Activated CD4-positive, alpha-beta T cell treated with anti-CD3 and anti-CD28 coated beads, Interleukin-2, amount 10 ng/mL, durations not matched to agents 7 days and 5 days (primary cell): ENCODE measurements around the gene AFF3. TPM values are rescaled to one million over a fixed set of nuclear protein-coding genes. Genes with fewer than 3 reads are reported as not detected.

Experiments
- CTCF ChIA-PET: fragments of 350-600 bp; sonication (Branson Sonifier 250); formaldehyde crosslinking; loops from one replicate; lab custom pipeline; 2021; ENCODE audit warnings: antibody characterized with exemption; lab: Charles Lee
- POLR2A ChIA-PET: fragments of 350-600 bp; sonication (Branson Sonifier 250); formaldehyde crosslinking; loops from one replicate; lab custom pipeline; 2021; ENCODE audit warnings: antibody characterized with exemption; lab: Charles Lee
- DNase-seq: peaks from one replicate; pipeline ENCODE4 v3.0.0-alpha.2; 2020
- H3K27ac Mint-ChIP-seq: one replicate; pipeline ENCODE4 v1.8.0; 2021; ENCODE audit warnings: mild to moderate bottlenecking, moderate library complexity, mixed read lengths
- H3K27me3 Mint-ChIP-seq: one replicate; pipeline ENCODE4 v1.8.0; 2021; ENCODE audit warnings: mixed read lengths
- H3K36me3 Mint-ChIP-seq: one replicate; pipeline ENCODE4 v1.8.0; 2021; ENCODE audit warnings: low read depth, mixed read lengths
- H3K4me1 Mint-ChIP-seq: one replicate; pipeline ENCODE4 v1.8.0; 2021; ENCODE audit warnings: mixed read lengths
- H3K4me3 Mint-ChIP-seq: one replicate; pipeline ENCODE4 v1.8.0; 2021; ENCODE audit warnings: mild to moderate bottlenecking, moderate library complexity, mixed read lengths
- H3K9me3 Mint-ChIP-seq: one replicate; pipeline ENCODE4 v1.8.0; 2021; ENCODE audit warnings: mixed read lengths
- total RNA-seq, 2 experiments: library from RNA; stranded (reverse); gene quantifications; one replicate each; pipeline ENCODE4 v1.2.3, GENCODE V29; 2021

Gene AFF3
- total RNA-seq, 2 experiments from 2014 or later, result 7.4 to 13.0 TPM

DNA sequence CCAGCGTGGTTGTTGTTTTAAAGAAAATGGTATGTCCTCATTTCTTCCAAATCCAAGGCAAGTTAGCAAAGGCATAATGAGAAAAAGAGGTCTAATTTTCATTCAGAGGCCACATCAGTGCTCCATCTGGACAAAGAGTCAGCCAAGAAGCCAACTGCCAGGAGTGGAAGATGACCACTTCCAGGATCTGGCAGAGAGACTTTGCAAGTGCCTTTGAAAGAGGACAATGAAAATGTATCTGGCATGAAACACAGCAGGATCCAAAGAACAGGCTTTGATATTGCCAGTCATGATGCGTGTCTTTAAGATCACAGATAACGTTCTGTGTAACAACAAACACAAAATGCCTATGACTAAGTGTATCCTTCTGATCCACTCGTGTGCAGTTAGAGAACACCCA lies 82.8 kb downstream of the AFF3 start:
- peaks cover 8% of the 10 kb centered on the region for H3K36me3 Mint-ChIP-seq
- peaks cover 2% of the 10 kb centered on the region for H3K27me3 Mint-ChIP-seq
- H3K9me3 Mint-ChIP-seq, result peaks cover 3% of the 10 kb centered on the region
- ChIA-PET CTCF (no interaction called here), POLR2A (no interaction called here)
- H3K27ac Mint-ChIP-seq, result no peak overlapping the region
- no peak for DNase-seq
- peaks cover 22% of the 10 kb centered on the region for H3K4me1 Mint-ChIP-seq
- H3K4me3 Mint-ChIP-seq, result no peak overlapping the region

DNA sequence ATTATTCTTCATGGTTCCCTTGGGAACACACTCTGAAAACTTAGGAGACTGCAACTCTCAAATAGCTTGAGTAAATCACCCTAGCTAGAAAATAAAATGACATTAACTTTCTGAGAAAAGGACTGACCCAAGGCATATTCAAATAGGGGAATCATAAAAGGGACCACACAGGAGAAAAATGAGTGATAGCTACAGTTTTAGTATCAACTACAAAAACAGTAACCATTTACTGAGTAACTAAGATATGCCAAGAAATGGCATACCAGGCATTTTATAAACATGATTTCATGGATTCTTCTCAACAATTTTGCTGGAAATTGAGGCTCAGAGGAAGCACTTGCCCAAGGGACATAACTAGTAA lies 84.5 kb downstream of the AFF3 start:
- ChIA-PET CTCF (interaction anchor here (0.9 kb wide), 1 partner anchor 188 kb away, joined by 3 read pairs; no protein-coding TSS in a partner anchor), POLR2A (no interaction called here)
- no peak for DNase-seq
- H3K36me3 Mint-ChIP-seq, result peaks cover 5% of the 10 kb centered on the region
- H3K9me3 Mint-ChIP-seq, result no peaks in the 10 kb centered on the region
- H3K4me1 Mint-ChIP-seq, result peaks cover 22% of the 10 kb centered on the region
- H3K4me3 Mint-ChIP-seq, result no peak overlapping the region
- no peaks in the 10 kb centered on the region for H3K27me3 Mint-ChIP-seq
- no peak overlapping the region for H3K27ac Mint-ChIP-seq

DNA sequence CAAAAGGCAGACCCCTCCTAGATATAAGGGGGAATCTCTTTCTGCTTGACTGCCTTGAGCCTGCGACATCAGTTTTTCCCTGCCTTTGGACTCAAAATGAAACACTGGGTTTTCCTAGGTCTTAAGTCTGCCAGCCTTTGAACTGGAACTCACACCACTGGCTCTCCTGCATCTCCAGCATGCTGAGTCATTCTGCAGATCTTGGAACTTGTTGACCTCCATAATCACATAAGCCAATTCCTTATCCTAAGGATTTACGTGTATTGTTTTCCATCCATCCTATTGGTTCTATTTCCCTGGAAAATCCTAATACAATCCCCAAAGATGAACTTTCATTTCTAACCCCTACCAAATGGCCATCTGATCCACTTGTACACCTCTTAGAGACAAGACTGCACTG lies 88.0 kb downstream of the AFF3 start:
- ChIA-PET CTCF (no interaction called here), POLR2A (no interaction called here)
- no peaks in the 10 kb centered on the region for H3K27me3 Mint-ChIP-seq
- no peak for DNase-seq
- H3K4me1 Mint-ChIP-seq, result peaks cover 3% of the 10 kb centered on the region
- H3K27ac Mint-ChIP-seq, result no peak overlapping the region
- no peaks in the 10 kb centered on the region for H3K9me3 Mint-ChIP-seq
- no peak overlapping the region for H3K4me3 Mint-ChIP-seq
- no peaks in the 10 kb centered on the region for H3K36me3 Mint-ChIP-seq

DNA sequence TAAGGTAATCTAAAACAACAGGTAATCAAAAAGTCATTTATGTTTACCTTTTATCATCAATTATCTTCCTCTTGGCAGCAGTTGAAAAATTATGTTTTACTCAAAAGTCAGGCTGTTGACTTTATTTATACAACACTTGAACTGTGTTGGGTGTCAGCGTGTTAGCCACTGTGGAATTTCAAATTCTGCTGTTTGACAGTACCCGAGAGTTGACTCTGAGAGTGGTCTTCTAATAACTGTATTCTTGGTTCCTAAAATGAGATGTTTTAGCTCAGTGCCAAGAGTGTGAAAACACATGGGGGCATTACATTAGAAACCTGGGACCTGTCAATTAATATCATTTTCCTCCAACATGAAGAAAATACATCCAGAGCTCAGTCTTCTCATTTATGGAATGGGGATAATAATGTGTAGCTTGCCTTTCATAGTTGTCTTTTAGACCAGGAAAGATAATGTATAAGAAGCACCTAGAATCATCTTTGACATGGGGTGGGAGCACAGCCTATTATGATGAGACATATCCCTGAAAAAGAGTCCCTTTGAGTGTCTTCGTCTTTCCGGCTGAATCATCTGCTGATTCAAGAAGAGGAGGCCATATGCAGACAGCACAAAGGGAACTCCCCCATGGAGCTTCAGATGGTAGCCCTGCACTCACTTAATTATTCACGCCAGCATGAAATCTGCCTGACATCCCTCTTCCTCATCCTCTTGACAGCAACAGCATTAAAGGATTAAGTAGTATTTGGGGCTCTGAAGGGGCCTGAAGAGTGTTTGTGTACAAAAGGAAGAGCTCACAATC lies 89.1 kb downstream of the AFF3 start:
- DNase-seq, result no peak
- Mint-ChIP-seq H3K4me3 (no peak overlapping the region), H3K4me1 (no peaks in the 10 kb centered on the region), H3K36me3 (no peaks in the 10 kb centered on the region), H3K27ac (no peak overlapping the region), H3K27me3 (no peaks in the 10 kb centered on the region), H3K9me3 (no peaks in the 10 kb centered on the region)
- ChIA-PET CTCF (interaction anchor here (1.0 kb wide), 1 partner anchor 22 kb away, joined by 3 read pairs; no protein-coding TSS in a partner anchor), POLR2A (no interaction called here)

DNA sequence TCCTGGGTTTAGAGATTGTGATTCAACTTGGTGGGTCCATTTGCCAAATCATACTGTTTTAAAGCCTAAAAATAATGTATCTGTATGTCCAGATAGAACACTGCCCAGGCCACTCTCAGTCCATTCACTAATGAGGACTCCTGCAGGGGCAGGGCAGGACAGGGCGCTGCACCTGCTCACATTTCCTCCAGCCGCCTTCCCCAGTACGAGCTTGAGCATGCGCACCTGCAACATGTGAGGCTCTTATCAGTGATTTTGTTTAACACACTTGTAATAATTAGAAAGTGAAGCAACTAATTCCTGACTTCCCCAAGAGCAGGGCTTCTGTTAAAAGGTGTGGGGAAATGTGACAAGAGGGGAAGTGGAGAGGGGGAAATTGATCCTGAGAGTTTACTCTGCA lies 89.7 kb downstream of the AFF3 start:
- no peaks in the 10 kb centered on the region for H3K27me3 Mint-ChIP-seq
- no peaks in the 10 kb centered on the region for H3K36me3 Mint-ChIP-seq
- no peak overlapping the region for H3K27ac Mint-ChIP-seq
- CTCF ChIA-PET, result no interaction called here
- H3K4me1 Mint-ChIP-seq, result no peaks in the 10 kb centered on the region
- POLR2A ChIA-PET, result no interaction called here
- DNase-seq, result no peak
- no peak overlapping the region for H3K4me3 Mint-ChIP-seq
- H3K9me3 Mint-ChIP-seq, result no peaks in the 10 kb centered on the region

DNA sequence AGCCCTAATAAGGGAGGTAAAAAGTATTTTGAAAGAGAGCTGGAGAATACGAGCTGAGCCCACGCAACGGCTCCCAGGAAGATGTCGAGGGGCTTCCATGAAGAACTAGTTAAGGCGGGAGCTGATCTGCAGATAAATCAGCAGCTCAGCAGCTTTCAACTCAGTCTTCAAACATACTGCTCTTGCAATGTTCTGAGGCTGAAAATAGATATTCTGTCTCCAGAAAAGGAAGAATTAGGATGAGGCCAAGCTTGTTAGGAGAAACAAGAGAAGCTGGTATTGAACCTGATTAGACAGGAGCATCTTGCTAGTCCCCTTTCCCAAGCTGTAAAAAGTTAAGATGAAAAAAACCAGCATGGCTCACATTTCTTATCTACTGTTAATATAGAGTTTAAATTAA lies 91.1 kb downstream of the AFF3 start:
- no peak for DNase-seq
- CTCF ChIA-PET, result no interaction called here
- no peak overlapping the region for H3K27ac Mint-ChIP-seq
- H3K9me3 Mint-ChIP-seq, result no peaks in the 10 kb centered on the region
- H3K4me3 Mint-ChIP-seq, result no peak overlapping the region
- no peaks in the 10 kb centered on the region for H3K27me3 Mint-ChIP-seq
- POLR2A ChIA-PET, result no interaction called here
- no peaks in the 10 kb centered on the region for H3K36me3 Mint-ChIP-seq
- no peaks in the 10 kb centered on the region for H3K4me1 Mint-ChIP-seq

DNA sequence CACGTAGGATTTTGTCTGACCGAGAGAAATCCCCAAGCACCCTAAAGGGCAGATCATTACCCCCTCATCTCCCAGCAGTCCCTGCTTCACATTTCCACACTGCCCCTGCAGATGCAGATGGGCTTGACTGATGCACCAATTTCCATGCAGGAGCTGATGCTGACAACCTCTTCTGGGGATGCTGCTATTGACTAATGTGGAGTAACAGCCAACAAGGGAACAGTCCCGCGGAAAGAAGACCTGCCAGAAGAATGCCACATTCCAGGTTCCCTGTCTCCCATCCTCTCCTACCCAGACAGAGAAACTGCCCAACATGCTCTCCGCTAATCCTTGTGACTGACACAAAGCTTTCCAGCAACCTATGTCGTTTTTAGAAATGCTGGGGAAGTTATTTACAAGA lies 91.7 kb downstream of the AFF3 start:
- POLR2A ChIA-PET, result no interaction called here
- DNase-seq, result no peak
- H3K27me3 Mint-ChIP-seq, result no peaks in the 10 kb centered on the region
- no peaks in the 10 kb centered on the region for H3K4me1 Mint-ChIP-seq
- no peaks in the 10 kb centered on the region for H3K36me3 Mint-ChIP-seq
- CTCF ChIA-PET, result interaction anchor here (0.9 kb wide), 1 partner anchor 12 kb away, joined by 3 read pairs; no protein-coding TSS in a partner anchor
- H3K4me3 Mint-ChIP-seq, result no peak overlapping the region
- no peak overlapping the region for H3K27ac Mint-ChIP-seq
- H3K9me3 Mint-ChIP-seq, result no peaks in the 10 kb centered on the region

DNA sequence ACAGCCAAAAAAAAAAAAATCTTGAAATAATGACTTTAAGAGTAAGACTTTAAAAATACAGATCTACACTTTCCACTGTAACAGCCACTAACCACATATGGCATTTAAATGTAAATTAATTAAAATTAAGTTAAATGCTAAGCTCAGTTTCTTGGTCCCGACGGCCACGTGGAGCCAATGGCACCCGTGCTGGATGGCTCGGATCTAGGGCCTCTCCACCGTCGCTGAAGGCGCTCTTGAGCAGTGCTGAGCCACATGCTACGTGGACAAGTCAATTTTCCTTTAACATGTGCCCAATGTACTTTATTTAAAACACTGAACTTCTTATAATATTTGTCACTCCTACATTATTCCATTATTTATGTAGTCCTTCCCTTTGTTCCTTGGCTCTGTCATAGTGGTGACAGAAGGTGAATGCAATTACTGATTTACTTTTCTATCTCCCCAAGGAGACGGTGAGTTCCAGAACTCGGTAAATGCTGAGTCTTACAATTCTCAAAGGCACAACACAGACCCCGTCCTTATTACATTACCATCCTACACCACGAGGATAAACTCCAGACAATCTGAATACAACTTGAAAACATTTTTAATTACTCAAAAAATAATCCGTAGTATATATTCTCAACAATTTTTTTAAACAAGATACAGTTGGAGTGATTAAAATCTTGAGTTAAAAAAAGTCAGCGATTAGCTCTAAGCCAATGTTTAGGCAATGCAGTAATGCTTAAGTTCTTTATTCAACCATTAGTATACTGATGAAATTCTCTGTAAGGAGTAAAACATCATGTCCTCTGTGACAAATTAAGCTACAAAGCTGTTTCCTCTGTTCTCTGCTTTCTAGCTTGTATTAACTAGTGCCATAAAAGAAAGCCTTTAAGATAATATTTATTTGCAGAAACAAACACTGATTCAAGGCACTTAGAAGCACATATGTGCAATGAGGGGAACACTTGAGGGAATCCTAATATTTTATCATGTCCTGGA lies 95.1 kb downstream of the AFF3 start:
- ChIA-PET CTCF (interaction anchor here (0.8 kb wide), 1 partner anchor 19 kb away, joined by 3 read pairs; no protein-coding TSS in a partner anchor), POLR2A (no interaction called here)
- Mint-ChIP-seq H3K4me1 (no peaks in the 10 kb centered on the region), H3K9me3 (no peaks in the 10 kb centered on the region), H3K36me3 (no peaks in the 10 kb centered on the region), H3K27me3 (no peaks in the 10 kb centered on the region), H3K4me3 (no peak overlapping the region), H3K27ac (no peak overlapping the region)
- DNase-seq, result no peak

DNA sequence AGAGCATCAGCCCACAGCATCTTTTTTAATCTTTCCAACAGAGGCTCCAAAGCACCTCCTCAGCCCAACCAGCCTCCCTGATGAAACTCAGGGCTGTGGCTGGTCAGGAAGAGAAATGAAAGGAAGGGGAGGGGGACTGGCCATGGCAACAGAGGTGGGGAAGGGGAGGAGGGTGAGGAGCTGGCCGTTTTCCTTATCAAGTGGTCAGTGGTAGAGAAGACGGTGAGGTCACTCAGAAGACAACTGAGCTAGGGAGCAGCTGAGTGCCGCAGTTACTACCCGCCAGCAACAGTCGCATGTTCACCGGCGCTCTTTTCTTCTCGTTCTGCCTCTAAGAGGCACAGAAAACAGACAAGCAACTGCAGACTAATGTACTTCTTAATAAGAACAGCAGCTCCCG lies 97.4 kb downstream of the AFF3 start:
- H3K4me3 Mint-ChIP-seq, result no peak overlapping the region
- H3K27me3 Mint-ChIP-seq, result no peaks in the 10 kb centered on the region
- no peak for DNase-seq
- no peaks in the 10 kb centered on the region for H3K36me3 Mint-ChIP-seq
- ChIA-PET CTCF (no interaction called here), POLR2A (no interaction called here)
- H3K27ac Mint-ChIP-seq, result no peak overlapping the region
- H3K9me3 Mint-ChIP-seq, result no peaks in the 10 kb centered on the region
- H3K4me1 Mint-ChIP-seq, result no peaks in the 10 kb centered on the region

DNA sequence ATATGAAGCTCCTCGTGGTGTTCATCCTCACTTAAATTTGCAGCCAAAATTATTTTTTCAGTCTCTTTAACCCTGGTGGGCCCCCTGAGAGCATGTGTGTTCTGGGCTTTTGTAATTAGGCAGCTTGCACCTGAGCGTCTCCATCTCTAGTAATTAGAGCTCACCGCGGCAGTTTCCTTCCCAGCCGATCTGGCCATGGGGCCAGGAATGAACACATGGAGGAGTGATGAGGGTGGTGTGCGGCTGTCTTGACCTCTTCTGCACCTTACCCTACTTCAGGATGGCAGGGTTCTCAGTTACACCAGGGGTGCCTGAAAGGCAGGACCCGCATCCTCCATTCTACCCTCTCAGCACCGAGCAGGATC lies 98.5 kb downstream of the AFF3 start:
- H3K4me3 Mint-ChIP-seq, result no peak overlapping the region
- H3K4me1 Mint-ChIP-seq, result no peaks in the 10 kb centered on the region
- no peaks in the 10 kb centered on the region for H3K9me3 Mint-ChIP-seq
- H3K27ac Mint-ChIP-seq, result no peak overlapping the region
- DNase-seq, result no peak
- CTCF ChIA-PET, result no interaction called here
- no peaks in the 10 kb centered on the region for H3K27me3 Mint-ChIP-seq
- H3K36me3 Mint-ChIP-seq, result no peaks in the 10 kb centered on the region
- POLR2A ChIA-PET, result no interaction called here

DNA sequence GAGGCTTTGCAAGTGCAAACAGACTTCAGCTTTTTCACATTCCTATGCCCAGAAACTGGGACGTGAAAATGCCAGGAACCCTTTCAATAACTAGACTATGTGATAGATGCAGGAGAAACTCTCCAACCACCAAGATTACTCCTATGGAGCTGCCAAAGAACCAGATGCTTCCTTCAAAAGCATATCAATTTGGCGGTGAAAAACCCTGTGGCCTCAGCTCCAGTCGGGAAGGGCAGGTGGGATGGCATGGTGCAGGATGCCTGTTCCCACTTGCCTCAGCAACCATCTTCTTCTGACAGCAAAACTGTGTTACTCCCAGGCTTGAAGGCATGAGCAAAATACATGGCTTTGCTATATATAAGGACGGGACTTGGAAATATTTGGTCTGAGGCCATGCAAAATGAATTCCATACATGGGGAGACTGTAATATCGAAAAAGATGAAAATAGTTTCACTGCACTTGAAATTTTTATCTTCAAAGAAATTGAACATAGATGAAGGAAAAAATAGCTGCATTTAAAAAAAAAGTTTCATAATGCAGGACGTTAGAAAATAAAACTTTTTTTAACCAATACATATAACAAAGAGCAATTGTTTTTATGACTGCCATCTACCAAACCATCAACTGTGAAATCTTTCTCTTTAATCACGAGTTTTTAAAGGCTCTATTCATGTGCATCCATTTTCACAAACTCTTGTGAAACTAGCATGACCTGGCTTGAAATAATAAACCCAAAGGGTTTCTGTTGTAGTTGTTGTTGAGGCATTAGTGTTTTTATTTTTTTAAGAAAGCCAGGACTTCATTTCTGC lies 99.1 kb downstream of the AFF3 start:
- CTCF ChIA-PET, result no interaction called here
- POLR2A ChIA-PET, result no interaction called here
- no peaks in the 10 kb centered on the region for H3K4me1 Mint-ChIP-seq
- no peaks in the 10 kb centered on the region for H3K27me3 Mint-ChIP-seq
- H3K9me3 Mint-ChIP-seq, result no peaks in the 10 kb centered on the region
- no peaks in the 10 kb centered on the region for H3K36me3 Mint-ChIP-seq
- no peak overlapping the region for H3K4me3 Mint-ChIP-seq
- DNase-seq, result no peak
- H3K27ac Mint-ChIP-seq, result no peak overlapping the region

DNA sequence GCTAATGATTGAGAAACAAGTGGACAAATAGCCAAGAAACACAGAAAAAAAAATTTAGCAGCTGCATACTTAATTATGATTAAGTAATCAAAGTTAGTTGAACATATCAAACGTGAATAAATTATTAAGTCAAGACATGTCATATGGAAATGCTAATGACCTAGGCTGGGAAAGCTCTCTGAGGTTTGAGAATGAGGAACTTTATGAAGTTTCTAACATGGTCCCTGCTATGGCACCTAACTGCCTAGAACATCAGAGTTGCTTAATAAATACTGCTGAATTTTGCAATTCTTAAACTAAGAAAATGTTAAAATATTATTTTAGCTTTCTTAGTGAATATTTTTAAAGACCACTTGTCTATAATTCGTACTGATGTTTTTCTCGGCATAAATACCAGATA lies 99.8 kb downstream of the AFF3 start:
- CTCF ChIA-PET, result no interaction called here

More for the DNA sequence above, 99.8 kb downstream of the AFF3 start:
- no peak for DNase-seq
- Mint-ChIP-seq H3K27ac (no peak overlapping the region), H3K9me3 (no peaks in the 10 kb centered on the region), H3K4me1 (no peaks in the 10 kb centered on the region), H3K27me3 (no peaks in the 10 kb centered on the region), H3K4me3 (no peak overlapping the region), H3K36me3 (no peaks in the 10 kb centered on the region)
- POLR2A ChIA-PET, result no interaction called here
